Smooth muscle cell (in vitro differentiated cells): ENCODE measurements around the gene GRIK5. TPM values are rescaled to one million over a fixed set of nuclear protein-coding genes. Genes with fewer than 3 reads are reported as not detected.
A peak's percentile ranks its signal among the peaks of the same experiment; 100 is the strongest.

ENCODE experiments used
- DNase-seq: peaks from one replicate; lab custom pipeline; 2025; ENCODE audit not compliant: unreplicated experiment; lab: John Stamatoyannopoulos, UW
- H2AFZ ChIP-seq: fragments of 200-600 bp; sonication (generic); 2 replicates; pipeline ENCODE4 v1.6.0; 2016; ENCODE audit warnings: antibody characterized with exemption, low read depth, mild to moderate bottlenecking
- H3F3A ChIP-seq: fragments of 200-600 bp; sonication (generic); 2 replicates; pipeline ENCODE4 v1.6.0; 2017; ENCODE audit warnings: antibody characterized with exemption, low read depth
- H3K27ac ChIP-seq: fragments of 200-600 bp; sonication (generic); 2 replicates; pipeline ENCODE4 v1.5.1; 2016; ENCODE audit warnings: low read depth, mild to moderate bottlenecking
- H3K27me3 ChIP-seq: fragments of 200-600 bp; sonication (generic); 2 replicates; pipeline ENCODE4 v1.6.1; 2016; ENCODE audit warnings: low read depth, mild to moderate bottlenecking
- H3K36me3 ChIP-seq: fragments of 200-600 bp; sonication (generic); 2 replicates; pipeline ENCODE4 v1.5.1; 2016; ENCODE audit warnings: low read depth
- H3K4me1 ChIP-seq: fragments of 200-600 bp; sonication (generic); 2 replicates; pipeline ENCODE4 v1.5.1; 2016; ENCODE audit warnings: low read depth
- H3K4me2 ChIP-seq: fragments of 200-600 bp; sonication (generic); 2 replicates; pipeline ENCODE4 v1.6.0; 2016; ENCODE audit warnings: mild to moderate bottlenecking
- H3K4me3 ChIP-seq: fragments of 200-600 bp; sonication (generic); 2 replicates; pipeline ENCODE4 v1.5.1; 2016; ENCODE audit warnings: mild to moderate bottlenecking
- H3K79me2 ChIP-seq: fragments of 200-600 bp; sonication (generic); 2 replicates; pipeline ENCODE4 v1.6.0; 2016; ENCODE audit warnings: low read depth, mild to moderate bottlenecking
- H3K9ac ChIP-seq: fragments of 200-600 bp; sonication (generic); 2 replicates; pipeline ENCODE4 v1.6.0; 2016; ENCODE audit warnings: low read depth
- H3K9me3 ChIP-seq: fragments of 200-600 bp; sonication (generic); replicated peaks from 2 replicates; pipeline ENCODE4 v1.5.1; 2016; ENCODE audit warnings: low read depth
- H4K20me1 ChIP-seq: fragments of 200-600 bp; sonication (generic); 2 replicates; pipeline ENCODE4 v1.6.0; 2016; ENCODE audit warnings: low read depth
- WGBS: methylation state at CpG from one replicate; pipeline ENCODE4 v1.1.7; 2016; ENCODE audit warnings: low lambda C conversion rate; 5-methylcytosine and 5-hydroxymethylcytosine counted together
- polyA plus RNA-seq: library from polyadenylated mRNA; unstranded; fragments of >200 nt; fragmentation: Nextera tagmentation; extraction: Ambion mirVana; gene quantifications from 2 replicates; pipeline ENCODE4 v1.2.1, GENCODE V29; 2016
- total RNA-seq: library from RNA; depleted of rRNA; stranded (reverse); fragments of >200 nt; gene quantifications from 2 replicates; pipeline ENCODE4 v1.2.3, GENCODE V29; 2014
- TF ChIP-seq, protein P1 (sequence below): fragments of 200-600 bp; sonication (generic); IDR thresholded peaks from 2 replicates; pipeline ENCODE4 v1.5.1; 2017; ENCODE audit warnings: borderline replicate concordance, mild to moderate bottlenecking, antibody characterized with exemption; ENCODE audit not compliant: insufficient read depth, poor library complexity, severe bottlenecking

GRIK5 gene
- total and polyA plus RNA-seq, 2 experiments from 2014 or later = 0.67 to 2.0 TPM

DNA sequence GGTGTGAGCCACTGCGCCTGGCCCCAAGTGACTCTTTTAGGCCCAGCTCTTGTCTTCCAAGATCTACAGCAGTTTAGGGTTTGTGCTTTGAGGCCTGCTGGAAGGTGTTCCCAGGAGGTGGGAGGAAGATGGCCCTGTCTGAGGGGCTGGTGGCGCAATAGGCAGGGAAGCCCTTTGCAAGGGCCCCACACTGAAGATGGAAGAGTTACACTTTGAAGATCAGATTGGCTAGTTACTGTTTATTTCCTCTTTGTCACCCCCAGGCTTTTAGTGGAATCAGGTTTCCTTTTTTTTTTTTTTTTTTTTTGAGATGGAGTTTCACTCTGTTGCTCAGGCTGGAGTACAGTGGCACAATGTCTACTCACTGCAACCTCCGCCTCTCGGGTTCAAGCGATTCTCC is 109.0 kb downstream of the GRIK5 start:
- no peak for DNase-seq
- Histone ChIP-seq H3K27ac (no peak overlapping the region), H3F3A (no peaks in the 10 kb centered on the region), H3K9me3 (no peaks in the 10 kb centered on the region), H4K20me1 (peaks cover 23% of the 10 kb centered on the region), H3K9ac (no peak overlapping the region), H3K79me2 (no peaks in the 10 kb centered on the region), H3K4me2 (no peak overlapping the region), H3K27me3 (no peaks in the 10 kb centered on the region), H3K4me1 (peaks cover 5% of the 10 kb centered on the region), H3K4me3 (no peak overlapping the region), H2AFZ (no peak overlapping the region), H3K36me3 (no peaks in the 10 kb centered on the region)
- TF ChIP-seq, protein P1, sequence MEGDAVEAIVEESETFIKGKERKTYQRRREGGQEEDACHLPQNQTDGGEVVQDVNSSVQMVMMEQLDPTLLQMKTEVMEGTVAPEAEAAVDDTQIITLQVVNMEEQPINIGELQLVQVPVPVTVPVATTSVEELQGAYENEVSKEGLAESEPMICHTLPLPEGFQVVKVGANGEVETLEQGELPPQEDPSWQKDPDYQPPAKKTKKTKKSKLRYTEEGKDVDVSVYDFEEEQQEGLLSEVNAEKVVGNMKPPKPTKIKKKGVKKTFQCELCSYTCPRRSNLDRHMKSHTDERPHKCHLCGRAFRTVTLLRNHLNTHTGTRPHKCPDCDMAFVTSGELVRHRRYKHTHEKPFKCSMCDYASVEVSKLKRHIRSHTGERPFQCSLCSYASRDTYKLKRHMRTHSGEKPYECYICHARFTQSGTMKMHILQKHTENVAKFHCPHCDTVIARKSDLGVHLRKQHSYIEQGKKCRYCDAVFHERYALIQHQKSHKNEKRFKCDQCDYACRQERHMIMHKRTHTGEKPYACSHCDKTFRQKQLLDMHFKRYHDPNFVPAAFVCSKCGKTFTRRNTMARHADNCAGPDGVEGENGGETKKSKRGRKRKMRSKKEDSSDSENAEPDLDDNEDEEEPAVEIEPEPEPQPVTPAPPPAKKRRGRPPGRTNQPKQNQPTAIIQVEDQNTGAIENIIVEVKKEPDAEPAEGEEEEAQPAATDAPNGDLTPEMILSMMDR = no peak
- WGBS = 95% methylated on average over 5 of the region's 5 CpGs

DNA sequence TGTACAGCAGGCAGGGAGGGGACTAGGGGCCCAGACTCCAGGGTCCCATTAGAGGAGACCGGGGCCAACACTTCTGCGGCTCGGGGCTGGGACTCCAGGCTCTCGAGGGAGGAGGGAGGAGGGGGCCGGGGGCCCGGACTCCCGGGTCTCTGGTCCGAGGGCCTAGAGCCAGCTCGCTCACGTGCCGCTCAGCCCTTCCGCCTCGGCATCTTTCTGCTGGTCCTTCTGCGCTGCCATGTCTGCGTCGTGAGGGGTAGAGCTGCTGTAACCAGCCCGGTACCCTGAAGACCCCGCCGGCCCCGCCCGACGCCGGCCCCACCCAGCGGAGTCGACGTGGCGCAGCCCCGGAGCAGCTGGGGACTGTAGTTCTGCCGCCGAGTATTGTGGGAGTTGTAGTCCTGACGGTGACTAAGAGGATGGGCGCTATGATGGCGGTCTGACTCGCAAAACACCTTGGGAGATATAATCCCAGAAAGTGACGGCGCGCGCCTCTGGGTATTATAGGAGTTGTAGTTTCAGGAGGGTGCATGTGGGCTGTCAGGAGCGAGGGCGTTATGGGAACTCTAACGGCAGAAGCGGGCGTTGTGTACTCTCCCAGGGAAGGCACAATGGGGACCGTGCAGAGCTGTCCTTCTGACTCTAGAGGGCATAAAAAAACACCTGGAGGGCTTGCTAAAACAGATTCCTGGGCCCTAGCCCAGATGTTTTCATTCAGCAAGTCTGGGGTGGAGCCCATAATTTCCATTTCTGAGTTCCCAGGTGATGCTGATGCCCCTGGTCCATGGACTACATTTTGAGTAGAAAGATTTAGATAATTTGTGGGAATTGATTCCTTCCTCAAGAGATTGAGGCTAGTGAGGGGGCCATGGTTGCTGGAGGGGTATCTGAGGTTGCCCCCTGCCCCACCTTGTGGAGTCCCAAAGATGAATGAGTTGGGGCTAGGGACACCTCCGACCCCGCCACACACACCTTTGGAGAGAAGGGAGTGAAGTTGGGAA is 110.7 kb downstream of the GRIK5 start, which contains the start of gene RABAC1:
Gene RABAC1, minus strand, starts transcription at position 266 of the 998 bp plus-strand sequence. Its CDS starts 29 bp downstream, at position 237.
- Histone ChIP-seq H3K4me2 (peak within 1 kb of the TSS; percentile 87), H2AFZ (peak within 1 kb of the TSS; percentile 38), H3K4me3 (peak within 1 kb of the TSS; percentile 75), H3K36me3 (no peaks in the 10 kb centered on the region), H3K9ac (peak within 1 kb of the TSS; percentile 94), H3K79me2 (no peaks in the 10 kb centered on the region), H3K27me3 (no peaks in the 10 kb centered on the region), H3F3A (no peaks in the 10 kb centered on the region), H3K27ac (peak within 1 kb of the TSS; percentile 85), H3K4me1 (peaks cover 5% of the 10 kb centered on the region), H3K9me3 (no peaks in the 10 kb centered on the region), H4K20me1 (peaks cover 23% of the 10 kb centered on the region)
- TF ChIP-seq, protein P1 = peak; percentile 4
- peak; percentile 66 for DNase-seq
- 5% methylated on average over 43 of the region's 46 CpGs for WGBS

GRCh38 chr19:41958367-41959055 is 111.5 kb downstream of the GRIK5 start:
- Histone ChIP-seq H2AFZ (peak overlapping the region; percentile 12), H3K9ac (peak overlapping the region; percentile 94), H3K36me3 (no peaks in the 10 kb centered on the region), H3K27ac (peak overlapping the region; percentile 85), H3F3A (no peaks in the 10 kb centered on the region), H3K4me1 (peaks cover 5% of the 10 kb centered on the region), H3K27me3 (no peaks in the 10 kb centered on the region), H3K9me3 (no peaks in the 10 kb centered on the region), H3K4me2 (peak overlapping the region; percentile 87), H3K79me2 (no peaks in the 10 kb centered on the region), H3K4me3 (peak overlapping the region; percentile 75), H4K20me1 (peaks cover 23% of the 10 kb centered on the region)
- 3% methylated on average over 39 of the region's 43 CpGs for WGBS
- DNase-seq = peak; percentile 56
- TF ChIP-seq, protein P1 = no peak
